Measurements from ENCODE around the gene PRKN.

PRKN gene

GRCh38 chr6:161412795-161413194 lies 1314.8 kb downstream of the PRKN start:
- H3K4me3 ChIP-seq (ENCODE audit: low read length), result no peak overlapping the region
- H3K79me2 ChIP-seq (ENCODE audit: low read length), result no peaks in the 10 kb centered on the region
- H3K9me3 ChIP-seq (ENCODE audit: insufficient read depth, low read length), result no peaks in the 10 kb centered on the region
- TF ChIP-seq EZH2phosphoT487 (IDR thresholded peaks at IDR 0.05; ENCODE audit: low read depth) (no peak), CTCF (IDR thresholded peaks at IDR 0.05; ENCODE audit: low read depth, low read length) (no peak)
- H3K27ac ChIP-seq (ENCODE audit: low read length), result no peak overlapping the region
- 0 out of 2 replicates have a peak, but pooled peaks cover 4% of the 10 kb centered on the region for H3K27me3 ChIP-seq (ENCODE audit: low read depth, low read length)
- peaks cover under 1% of the 10 kb centered on the region; the same call in 1 of the 2 replicates for H3K4me1 ChIP-seq (ENCODE audit: low read length)
- H4K20me1 ChIP-seq (ENCODE audit: insufficient read depth, low read length), result no peaks in the 10 kb centered on the region
- no peak overlapping the region for H2AFZ ChIP-seq (ENCODE audit: low read depth, low read length)
- no peaks in the 10 kb centered on the region for H3K36me3 ChIP-seq (replicated peaks; ENCODE audit: low read depth, low read length)
- H3K9ac ChIP-seq (ENCODE audit: low read length), result no peak overlapping the region
- no peak overlapping the region for H3K4me2 ChIP-seq (ENCODE audit: low read length)

- H3K4me3 ChIP-seq (ENCODE audit: low read length), result no peak overlapping the region
- TF ChIP-seq EZH2phosphoT487 (IDR thresholded peaks at IDR 0.05; ENCODE audit: low read depth) (no peak), CTCF (IDR thresholded peaks at IDR 0.05; ENCODE audit: low read depth, low read length) (no peak)
These were observed 1316.2 kb downstream of the PRKN start for GRCh38 chr6:161411265-161411944.

GRCh38 chr6:161410736-161411135 lies 1316.8 kb downstream of the PRKN start:
- no peak overlapping the region for H3K4me3 ChIP-seq (ENCODE audit: low read length)
- H3K27ac ChIP-seq (ENCODE audit: low read length), result no peak overlapping the region
- no peaks in the 10 kb centered on the region for H4K20me1 ChIP-seq (ENCODE audit: insufficient read depth, low read length)
- H3K9ac ChIP-seq (ENCODE audit: low read length), result no peak overlapping the region
- H3K9me3 ChIP-seq (ENCODE audit: insufficient read depth, low read length), result no peaks in the 10 kb centered on the region
- H3K36me3 ChIP-seq (replicated peaks; ENCODE audit: low read depth, low read length), result no peaks in the 10 kb centered on the region
- no peaks in the 10 kb centered on the region for H3K79me2 ChIP-seq (ENCODE audit: low read length)
- 0 out of 2 replicates have a peak, but pooled peaks cover 4% of the 10 kb centered on the region for H3K27me3 ChIP-seq (ENCODE audit: low read depth, low read length)
- no peak for TF ChIP-seq CTCF (IDR thresholded peaks at IDR 0.05; ENCODE audit: low read depth, low read length)
- no peak for TF ChIP-seq EZH2phosphoT487 (IDR thresholded peaks at IDR 0.05; ENCODE audit: low read depth)
- no peak overlapping the region for H3K4me2 ChIP-seq (ENCODE audit: low read length)
- H2AFZ ChIP-seq (ENCODE audit: low read depth, low read length), result no peak overlapping the region
- H3K4me1 ChIP-seq (ENCODE audit: low read length), result peaks cover 15% of the 10 kb centered on the region

More at GRCh38 chr6:161411265-161411944, 1316.2 kb downstream of the PRKN start:
- Histone ChIP-seq H3K79me2 (ENCODE audit: low read length) (no peaks in the 10 kb centered on the region), H3K27ac (ENCODE audit: low read length) (no peak overlapping the region), H2AFZ (ENCODE audit: low read depth, low read length) (no peak overlapping the region), H3K9ac (ENCODE audit: low read length) (no peak overlapping the region), H3K36me3 (replicated peaks; ENCODE audit: low read depth, low read length) (no peaks in the 10 kb centered on the region), H3K4me2 (ENCODE audit: low read length) (no peak overlapping the region), H3K9me3 (ENCODE audit: insufficient read depth, low read length) (no peaks in the 10 kb centered on the region), H3K4me1 (ENCODE audit: low read length) (peaks cover 12% of the 10 kb centered on the region), H3K27me3 (ENCODE audit: low read depth, low read length) (0 out of 2 replicates have a peak, but pooled peaks cover 4% of the 10 kb centered on the region), H4K20me1 (ENCODE audit: insufficient read depth, low read length) (no peaks in the 10 kb centered on the region)

GRCh38 chr6:161410076-161410475 lies 1317.5 kb downstream of the PRKN start:
- Histone ChIP-seq H2AFZ (ENCODE audit: low read depth, low read length) (no peak overlapping the region), H3K4me2 (ENCODE audit: low read length) (no peak overlapping the region), H3K9ac (ENCODE audit: low read length) (no peak overlapping the region), H3K4me1 (ENCODE audit: low read length) (peaks cover 15% of the 10 kb centered on the region), H3K36me3 (replicated peaks; ENCODE audit: low read depth, low read length) (no peaks in the 10 kb centered on the region), H3K27me3 (ENCODE audit: low read depth, low read length) (0 out of 2 replicates have a peak, but pooled peaks cover 4% of the 10 kb centered on the region), H3K79me2 (ENCODE audit: low read length) (no peaks in the 10 kb centered on the region), H3K9me3 (ENCODE audit: insufficient read depth, low read length) (no peaks in the 10 kb centered on the region), H3K4me3 (ENCODE audit: low read length) (no peak overlapping the region), H3K27ac (ENCODE audit: low read length) (no peak overlapping the region), H4K20me1 (ENCODE audit: insufficient read depth, low read length) (no peaks in the 10 kb centered on the region)
- TF ChIP-seq EZH2phosphoT487 (IDR thresholded peaks at IDR 0.05; ENCODE audit: low read depth) (no peak), CTCF (IDR thresholded peaks at IDR 0.05; ENCODE audit: low read depth, low read length) (no peak)

Measured in OCI-LY3 (cell line).